Activated CD8-positive, alpha-beta memory T cell treated with anti-CD3 and anti-CD28 coated beads for 36 hours (primary cell): Measurements from ENCODE around the gene LRRFIP1. TPM values are rescaled to one million over a fixed set of nuclear protein-coding genes. Genes with fewer than 3 reads are reported as not detected.

ENCODE experiments used
- CTCF ChIA-PET: fragments of 350-600 bp; sonication (Branson Sonifier 250); formaldehyde crosslinking; loops from one replicate; lab custom pipeline; 2021; ENCODE audit warnings: antibody characterized with exemption; lab: Charles Lee
- POLR2A ChIA-PET: fragments of 350-600 bp; sonication (Branson Sonifier 250); formaldehyde crosslinking; loops from one replicate; lab custom pipeline; 2021; ENCODE audit warnings: antibody characterized with exemption; lab: Charles Lee
- total RNA-seq, 2 experiments: library from RNA; stranded (reverse); gene quantifications; one replicate each; pipeline ENCODE4 v1.2.3, GENCODE V29; 2021

Gene LRRFIP1
- total RNA-seq, 2 experiments from 2014 or later: 203 to 210 TPM

DNA sequence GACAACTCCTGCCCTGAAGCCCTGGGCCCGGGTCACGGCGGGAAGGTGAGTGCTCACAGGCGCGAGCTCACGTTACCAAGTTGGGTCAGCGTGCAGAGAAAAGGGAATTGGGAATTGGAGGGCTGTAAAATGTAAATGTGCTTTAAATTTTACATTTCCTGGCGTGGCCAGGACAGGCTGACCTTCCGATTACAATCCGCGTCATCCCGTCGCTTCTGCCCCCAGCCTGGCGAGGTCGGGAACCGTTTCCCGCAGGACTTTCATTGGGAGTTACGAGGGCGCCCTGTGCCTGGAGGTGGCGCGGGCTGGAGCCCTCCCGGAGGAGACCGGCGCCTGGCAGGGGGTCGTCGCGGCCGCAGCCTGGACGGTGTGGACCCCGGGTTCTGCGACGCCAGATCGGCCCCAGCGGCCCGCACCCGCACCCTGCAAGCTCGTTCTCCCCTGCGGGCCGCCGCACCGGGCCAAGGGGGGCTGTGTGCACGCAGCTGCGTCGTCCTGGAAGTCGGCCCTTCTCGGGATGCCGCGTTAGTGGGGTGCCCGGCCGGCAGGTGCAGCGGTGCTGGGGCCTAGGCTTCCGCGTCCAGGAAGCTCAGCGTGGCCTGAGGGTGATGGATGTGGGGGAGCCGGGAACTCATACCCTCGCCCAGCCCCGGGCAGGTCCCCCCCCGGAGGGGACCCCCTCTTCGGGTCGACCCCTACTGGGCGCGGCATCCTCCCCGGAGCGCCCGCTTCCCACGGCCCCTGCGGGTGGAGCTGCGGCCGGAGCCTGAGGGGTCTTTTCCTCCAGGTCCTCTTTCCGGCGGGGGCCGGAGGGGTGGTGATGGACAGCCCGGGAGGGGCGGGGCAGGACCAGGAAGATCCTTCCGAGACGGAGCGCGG lies 63.9 kb downstream of the LRRFIP1 start:
- ChIA-PET POLR2A (interaction anchor here (0.6 to 8.8 kb wide), 4 partner anchors 9 to 40 kb away, joined by 3 to 89 read pairs (median 18); no protein-coding TSS in a partner anchor), CTCF (interaction anchor here (1.0 to 9.0 kb wide), 3 partner anchors 11 to 54 kb away, joined by 3 to 104 read pairs (median 16); no protein-coding TSS in a partner anchor)

- ChIA-PET POLR2A (interaction anchor here (0.6 to 8.8 kb wide), 6 partner anchors 9 to 268 kb away, joined by 5 to 89 read pairs (median 18); no protein-coding TSS in a partner anchor), CTCF (interaction anchor here (1.0 to 9.0 kb wide), 7 partner anchors 10 to 61 kb away, joined by 3 to 104 read pairs (median 3); no protein-coding TSS in a partner anchor)
Measured at GRCh38 chr2:237691908-237692600, 64.7 kb downstream of the LRRFIP1 start.

DNA sequence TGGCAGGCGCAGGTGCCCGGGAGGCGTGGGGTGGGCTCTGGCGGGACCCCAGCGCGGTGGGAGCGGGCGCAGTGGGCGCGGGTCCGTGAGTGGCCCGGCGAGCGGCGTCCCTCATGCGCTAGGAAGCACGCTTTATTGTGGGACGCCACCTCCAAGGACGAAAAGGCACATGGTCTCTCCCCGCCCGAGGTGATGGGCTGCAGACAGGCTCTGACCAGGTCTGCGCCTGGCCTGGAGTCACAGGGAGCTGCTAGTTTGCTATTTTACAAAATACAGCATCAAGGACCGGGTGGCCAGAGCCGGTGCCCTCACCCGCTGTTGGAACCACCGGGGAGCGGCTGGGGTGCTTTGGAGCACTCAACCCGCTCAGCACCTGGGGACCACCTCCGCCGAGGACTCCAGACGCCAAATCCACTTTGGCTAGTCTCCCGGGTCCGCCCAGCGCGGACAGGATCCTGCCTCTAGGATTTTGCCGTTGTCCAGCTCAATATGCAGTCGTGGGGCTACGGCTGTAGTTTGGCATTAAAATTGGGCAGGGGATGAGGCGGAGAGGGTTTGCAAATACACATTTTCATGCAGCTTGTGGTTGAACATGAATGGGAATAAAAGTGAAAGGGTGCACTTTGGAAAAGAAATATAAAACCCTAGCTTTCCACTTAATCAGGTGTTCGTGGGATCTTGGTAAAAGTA lies 65.4 kb downstream of the LRRFIP1 start:
- POLR2A ChIA-PET: interaction anchor here (0.6 to 8.8 kb wide), 7 partner anchors 8 to 269 kb away, joined by 5 to 89 read pairs (median 16); no protein-coding TSS in a partner anchor
- CTCF ChIA-PET: interaction anchor here (1.2 to 9.0 kb wide), 8 partner anchors 9 to 60 kb away, joined by 3 to 104 read pairs (median 4); no protein-coding TSS in a partner anchor

DNA sequence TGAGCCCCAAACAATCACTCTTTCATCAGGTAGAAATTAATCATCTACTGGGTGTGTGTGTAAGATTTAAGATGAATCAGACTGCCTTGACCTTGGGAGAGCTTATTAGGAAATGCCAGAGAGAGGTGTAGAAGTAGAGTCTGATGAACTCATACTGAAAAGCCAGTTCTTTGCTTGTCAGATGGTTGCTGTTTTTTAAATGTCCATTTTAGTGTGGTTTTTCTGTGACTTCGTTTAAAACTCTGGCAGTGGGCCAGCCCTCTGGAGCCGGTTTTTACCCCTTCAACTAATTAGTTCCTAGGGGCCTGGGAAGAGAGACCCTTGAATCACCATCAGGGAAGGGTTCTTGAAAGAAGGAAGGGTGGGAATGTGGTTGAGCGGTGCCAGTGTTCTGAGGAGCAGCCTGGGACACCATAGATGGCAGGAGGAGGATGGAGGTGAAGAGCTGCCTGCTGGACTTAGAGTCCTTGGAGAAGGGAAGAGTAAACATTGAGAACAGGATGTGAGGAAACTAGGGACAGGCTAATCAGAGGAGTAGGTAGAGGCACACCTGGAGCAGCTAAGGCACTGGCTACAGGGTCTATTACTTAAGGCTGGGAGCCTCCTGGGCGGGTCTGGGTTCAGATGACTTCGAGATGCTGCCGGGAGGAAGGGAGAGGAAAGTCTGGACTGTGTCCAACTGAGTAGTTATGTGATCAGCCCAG lies 66.1 kb downstream of the LRRFIP1 start:
- POLR2A ChIA-PET: interaction anchor here (0.7 to 8.8 kb wide), 7 partner anchors 7 to 261 kb away, joined by 3 to 89 read pairs (median 16); no protein-coding TSS in a partner anchor

GRCh38 chr2:237694415-237695194 lies 67.2 kb downstream of the LRRFIP1 start:
- POLR2A ChIA-PET: interaction anchor here (0.5 to 8.8 kb wide), 6 partner anchors 8 to 304 kb away, joined by 3 to 89 read pairs (median 5); no protein-coding TSS in a partner anchor

More for the DNA sequence above, 66.1 kb downstream of the LRRFIP1 start:
- CTCF ChIA-PET: interaction anchor here (1.1 to 9.0 kb wide), 10 partner anchors 9 to 60 kb away, joined by 3 to 104 read pairs (median 4); no protein-coding TSS in a partner anchor

DNA sequence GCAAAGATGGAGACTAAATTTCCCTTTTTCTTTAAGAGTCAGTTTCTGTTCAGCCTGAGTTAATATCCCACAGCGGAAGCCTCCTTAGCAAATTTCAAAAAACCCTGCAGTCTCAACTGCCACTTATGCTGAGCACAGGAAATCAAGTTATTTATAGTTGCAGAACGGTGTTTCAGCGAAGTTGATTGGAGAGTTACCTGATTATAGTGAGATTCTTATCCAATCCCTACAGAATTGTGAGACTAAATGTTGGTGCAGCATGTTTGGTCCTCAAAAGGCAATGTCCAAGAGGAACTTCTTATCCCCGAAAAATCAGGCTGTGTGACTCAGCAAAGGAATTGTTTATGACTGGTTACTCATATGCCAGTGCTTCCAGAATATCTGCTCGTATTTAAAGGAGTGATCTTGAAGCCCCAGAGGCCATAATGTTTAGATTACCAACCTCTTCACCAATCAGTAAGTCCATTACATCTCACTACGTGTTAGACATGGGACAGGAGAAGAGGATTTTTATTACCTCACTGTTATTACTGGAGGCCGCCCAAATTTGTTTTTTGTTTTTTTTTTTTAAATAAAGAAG lies 67.9 kb downstream of the LRRFIP1 start:
- ChIA-PET CTCF (interaction anchor here (0.6 to 9.0 kb wide), 2 partner anchors 19 to 79 kb away, joined by 4 to 104 read pairs; no protein-coding TSS in a partner anchor), POLR2A (interaction anchor here (0.5 to 8.8 kb wide), 4 partner anchors 21 to 303 kb away, joined by 4 to 89 read pairs (median 13); no protein-coding TSS in a partner anchor)

More at GRCh38 chr2:237694415-237695194, 67.2 kb downstream of the LRRFIP1 start:
- CTCF ChIA-PET: interaction anchor here (1.1 to 9.0 kb wide), 6 partner anchors 7 to 51 kb away, joined by 3 to 104 read pairs (median 6); no protein-coding TSS in a partner anchor

DNA sequence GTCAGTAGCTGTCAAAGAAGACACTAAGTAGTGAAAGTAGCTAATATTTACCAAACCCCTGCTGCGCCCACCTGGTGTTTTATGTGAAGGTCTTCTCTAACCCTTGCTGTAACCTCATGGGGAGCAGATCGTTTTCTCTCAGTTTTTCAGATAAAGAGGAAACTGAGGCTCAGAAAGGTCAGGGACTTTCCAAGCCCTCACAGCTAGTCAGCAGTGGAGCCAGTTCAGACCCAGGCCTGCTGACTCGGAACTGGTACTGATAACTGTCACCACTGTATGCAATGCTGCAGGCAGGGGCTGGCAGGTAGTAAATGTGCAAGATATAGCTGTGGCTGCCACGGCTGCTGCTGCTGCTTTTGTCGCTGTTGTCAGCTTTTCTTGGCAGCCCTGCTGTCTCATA lies 69.1 kb downstream of the LRRFIP1 start:
- ChIA-PET POLR2A (interaction anchor here (0.6 to 2.8 kb wide), 4 partner anchors 9 to 53 kb away, joined by 3 to 16 read pairs (median 5); no protein-coding TSS in a partner anchor), CTCF (interaction anchor here (0.7 to 3.3 kb wide), 6 partner anchors 9 to 49 kb away, joined by 4 to 12 read pairs (median 6); no protein-coding TSS in a partner anchor)

DNA sequence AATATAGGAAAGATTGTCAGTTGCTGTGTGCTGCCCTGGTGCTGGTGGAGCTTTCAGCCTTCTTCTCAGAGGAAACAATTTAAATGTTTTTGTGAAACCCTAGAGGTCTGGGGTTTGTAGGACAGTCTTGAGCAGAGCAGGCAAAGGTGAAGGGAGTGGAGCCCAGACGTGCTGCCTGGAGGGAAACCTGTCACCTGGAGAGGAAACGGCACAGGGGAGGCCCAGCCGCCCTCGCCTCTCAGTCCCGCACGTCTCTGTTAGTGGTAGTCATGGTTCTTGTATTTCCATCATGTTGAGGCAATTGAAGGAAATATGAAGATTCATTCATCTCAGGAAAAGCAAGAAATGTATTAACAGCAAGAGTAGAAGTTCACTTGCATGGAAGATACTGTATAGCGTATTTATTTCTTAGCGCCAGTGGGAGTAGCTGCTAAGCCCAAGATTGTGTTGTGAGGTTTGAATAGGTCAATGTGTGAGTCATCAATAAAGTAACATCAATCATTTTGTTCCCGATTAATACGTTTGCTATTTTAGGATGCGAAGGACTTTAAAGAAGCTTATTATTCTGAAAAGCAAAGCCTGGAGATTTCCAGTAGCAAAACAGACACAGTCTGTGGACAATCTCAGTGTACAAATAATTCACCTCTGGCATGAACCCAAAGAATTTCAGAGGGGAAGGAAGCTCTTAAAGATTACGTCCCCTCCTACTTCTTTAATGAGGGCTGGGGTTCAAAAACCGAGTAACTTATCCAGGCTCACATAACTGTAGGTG lies 70.4 kb downstream of the LRRFIP1 start:
- ChIA-PET POLR2A (interaction anchor here (1.0 to 2.8 kb wide), 2 partner anchors 24 to 34 kb away, joined by 3 to 16 read pairs; no protein-coding TSS in a partner anchor), CTCF (interaction anchor here (1.3 to 3.3 kb wide), 6 partner anchors 8 to 48 kb away, joined by 4 to 12 read pairs (median 6); no protein-coding TSS in a partner anchor)

- CTCF ChIA-PET: interaction anchor here (1.4 to 3.3 kb wide), 4 partner anchors 9 to 47 kb away, joined by 4 to 12 read pairs (median 6); no protein-coding TSS in a partner anchor
- POLR2A ChIA-PET: interaction anchor here (2.8 kb wide), 1 partner anchor 25 kb away, joined by 16 read pairs; no protein-coding TSS in a partner anchor
Measured at GRCh38 chr2:237698358-237698694, 70.9 kb downstream of the LRRFIP1 start.

GRCh38 chr2:237699870-237700511 lies 72.6 kb downstream of the LRRFIP1 start:
- ChIA-PET POLR2A (interaction anchor here (0.7 to 2.9 kb wide), 5 partner anchors 8 to 32 kb away, joined by 3 to 21 read pairs (median 16); no protein-coding TSS in a partner anchor), CTCF (interaction anchor here (1.5 to 3.8 kb wide), 4 partner anchors 7 to 31 kb away, joined by 5 to 16 read pairs (median 8); no protein-coding TSS in a partner anchor)

GRCh38 chr2:237700512-237701032 lies 73.2 kb downstream of the LRRFIP1 start:
- CTCF ChIA-PET: interaction anchor here (1.1 to 3.8 kb wide), 5 partner anchors 8 to 34 kb away, joined by 3 to 16 read pairs (median 7); no protein-coding TSS in a partner anchor
- POLR2A ChIA-PET: interaction anchor here (0.7 to 2.9 kb wide), 5 partner anchors 8 to 31 kb away, joined by 3 to 21 read pairs (median 16); no protein-coding TSS in a partner anchor

GRCh38 chr2:237701033-237701858 lies 73.9 kb downstream of the LRRFIP1 start:
- ChIA-PET CTCF (interaction anchor here (1.1 to 3.8 kb wide), 5 partner anchors 8 to 33 kb away, joined by 3 to 16 read pairs (median 7); no protein-coding TSS in a partner anchor), POLR2A (interaction anchor here (0.7 to 2.9 kb wide), 5 partner anchors 9 to 30 kb away, joined by 3 to 21 read pairs (median 16); no protein-coding TSS in a partner anchor)

DNA sequence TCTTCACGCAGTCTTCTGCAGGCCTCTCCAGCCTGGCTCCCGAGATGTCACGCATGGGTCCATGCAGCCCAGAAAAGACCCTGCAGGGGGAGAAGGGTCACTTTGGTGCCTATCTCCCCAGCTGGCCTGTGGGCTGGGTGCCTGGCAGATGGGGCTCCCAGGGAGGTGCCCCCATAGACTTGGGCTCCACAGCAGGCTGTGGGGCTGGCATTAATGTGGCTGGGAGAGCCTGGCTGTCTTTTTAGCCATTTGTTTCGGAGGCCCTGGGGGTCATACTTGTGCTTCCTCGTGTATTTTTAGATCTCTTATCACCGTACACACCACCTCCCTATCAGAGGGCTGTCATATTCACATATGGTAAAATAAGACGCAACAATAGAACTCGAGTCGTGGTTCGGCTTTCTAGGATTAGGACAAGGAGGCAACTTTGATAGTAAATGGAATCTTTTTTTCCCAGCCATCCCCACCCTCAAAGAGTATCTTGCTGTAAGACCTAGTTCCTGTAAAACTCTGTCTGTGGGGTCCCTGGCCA lies 74.5 kb downstream of the LRRFIP1 start:
- POLR2A ChIA-PET: interaction anchor here (1.8 to 2.9 kb wide), 2 partner anchors 9 to 29 kb away, joined by 16 to 22 read pairs; no protein-coding TSS in a partner anchor
- CTCF ChIA-PET: interaction anchor here (0.8 to 3.8 kb wide), 5 partner anchors 9 to 29 kb away, joined by 3 to 16 read pairs (median 5); no protein-coding TSS in a partner anchor
